ENCODE measurements around the gene THPO. TPM values are rescaled to one million over a fixed set of nuclear protein-coding genes. Genes with fewer than 3 reads are reported as not detected.

The THPO gene
- polyA plus RNA-seq, 1 donor (not counting 4 experiments of a cell fraction or from before 2014, with no cell fraction given): not detected

DNA sequence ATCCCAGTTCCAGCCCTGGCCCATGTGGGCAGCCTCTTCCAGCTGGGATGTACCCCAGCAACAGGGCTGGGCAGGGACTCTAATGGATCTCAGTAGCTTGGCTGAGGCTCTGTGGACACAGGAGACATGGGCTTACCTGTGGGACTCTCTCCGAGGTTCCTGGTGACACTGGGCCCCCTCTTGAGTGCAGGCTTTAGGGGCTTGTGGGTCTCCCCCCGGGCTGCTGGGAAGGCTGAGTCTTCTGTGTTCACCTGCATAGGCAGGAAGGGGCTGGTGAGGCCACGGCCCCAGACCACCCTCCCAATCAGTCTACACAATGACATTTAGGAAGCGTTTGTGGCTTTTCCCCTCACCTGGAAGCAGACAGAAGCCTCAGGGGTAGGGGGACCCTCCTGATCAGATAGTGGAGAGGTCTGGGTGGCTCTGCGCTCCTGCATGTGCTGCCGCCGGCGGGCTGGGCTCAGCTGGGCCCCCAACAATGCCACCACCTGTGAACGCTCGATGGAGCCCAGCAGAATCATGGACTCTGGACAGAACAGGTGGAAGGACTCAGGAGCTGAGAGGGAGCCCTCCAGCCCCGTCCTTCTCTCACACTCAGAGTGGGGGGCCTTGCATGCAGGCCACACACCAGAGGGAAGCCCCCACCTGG, 25.0 kb downstream of the THPO start:
- no peaks in the 10 kb centered on the region for H3K79me2 ChIP-seq (ENCODE audit: control insufficient read depth, insufficient read depth, low read length)
- H3K9me3 ChIP-seq (ENCODE audit: control insufficient read depth, low read depth, low read length): no peaks in the 10 kb centered on the region
- no peaks in the 10 kb centered on the region for H3K27me3 ChIP-seq (ENCODE audit: control insufficient read depth, extremely low read depth, insufficient read depth, low read length)
- FAIRE-seq: no peak
- no peak for DNase-seq (ENCODE audit: low read depth, low spot score)
- H3K27ac ChIP-seq (ENCODE audit: control insufficient read depth, insufficient read depth, low read length): no peak overlapping the region
- no peak for TF ChIP-seq EZH2 (IDR thresholded peaks at IDR 0.05; ENCODE audit: low read length)
- TF ChIP-seq, protein P1, sequence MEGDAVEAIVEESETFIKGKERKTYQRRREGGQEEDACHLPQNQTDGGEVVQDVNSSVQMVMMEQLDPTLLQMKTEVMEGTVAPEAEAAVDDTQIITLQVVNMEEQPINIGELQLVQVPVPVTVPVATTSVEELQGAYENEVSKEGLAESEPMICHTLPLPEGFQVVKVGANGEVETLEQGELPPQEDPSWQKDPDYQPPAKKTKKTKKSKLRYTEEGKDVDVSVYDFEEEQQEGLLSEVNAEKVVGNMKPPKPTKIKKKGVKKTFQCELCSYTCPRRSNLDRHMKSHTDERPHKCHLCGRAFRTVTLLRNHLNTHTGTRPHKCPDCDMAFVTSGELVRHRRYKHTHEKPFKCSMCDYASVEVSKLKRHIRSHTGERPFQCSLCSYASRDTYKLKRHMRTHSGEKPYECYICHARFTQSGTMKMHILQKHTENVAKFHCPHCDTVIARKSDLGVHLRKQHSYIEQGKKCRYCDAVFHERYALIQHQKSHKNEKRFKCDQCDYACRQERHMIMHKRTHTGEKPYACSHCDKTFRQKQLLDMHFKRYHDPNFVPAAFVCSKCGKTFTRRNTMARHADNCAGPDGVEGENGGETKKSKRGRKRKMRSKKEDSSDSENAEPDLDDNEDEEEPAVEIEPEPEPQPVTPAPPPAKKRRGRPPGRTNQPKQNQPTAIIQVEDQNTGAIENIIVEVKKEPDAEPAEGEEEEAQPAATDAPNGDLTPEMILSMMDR (optimal IDR thresholded peaks at IDR 0.05 in 1 of 3, IDR thresholded peaks at IDR 0.05 in 1 of 3, conservative IDR thresholded peaks at IDR 0.05 in 1 of 3; ENCODE audit: extremely low read depth in 1 of 3, insufficient read depth in 2 of 3, low read length in 3 of 3): no peak
- H3K36me3 ChIP-seq (ENCODE audit: control insufficient read depth in 2 of 2, extremely low read depth in 1 of 2, insufficient read depth in 2 of 2, low read length in 2 of 2): peaks cover 4 to 16% of the 10 kb centered on the region in 2 experiments
- H3K9ac ChIP-seq (ENCODE audit: control insufficient read depth, extremely low read depth, insufficient read depth, low read length): no peak overlapping the region
- no peaks in the 10 kb centered on the region for H4K20me1 ChIP-seq (ENCODE audit: control insufficient read depth, extremely low read depth, insufficient read depth, low read length)
- H3K4me1 ChIP-seq (ENCODE audit: control insufficient read depth, extremely low read depth, insufficient read depth, low read length): no peaks in the 10 kb centered on the region
- H3K4me2 ChIP-seq (ENCODE audit: control insufficient read depth, extremely low read depth, insufficient read depth, low read depth, low read length): no peak overlapping the region
- no peak overlapping the region for H2AFZ ChIP-seq (ENCODE audit: control insufficient read depth, low read length)
- H3K9me1 ChIP-seq (ENCODE audit: control insufficient read depth, extremely low read depth, insufficient read depth, low read length): no peaks in the 10 kb centered on the region
- no peak overlapping the region for H3K4me3 ChIP-seq (ENCODE audit: control insufficient read depth in 2 of 3, extremely low read depth in 1 of 3, insufficient read depth in 2 of 3, low read depth in 1 of 3, low read length in 3 of 3)
- dilution Hi-C loops (cut with MboI; ENCODE audit: extremely low pct_ligation_motif_present, low sequenced_read_pairs): no loop called here

DNA sequence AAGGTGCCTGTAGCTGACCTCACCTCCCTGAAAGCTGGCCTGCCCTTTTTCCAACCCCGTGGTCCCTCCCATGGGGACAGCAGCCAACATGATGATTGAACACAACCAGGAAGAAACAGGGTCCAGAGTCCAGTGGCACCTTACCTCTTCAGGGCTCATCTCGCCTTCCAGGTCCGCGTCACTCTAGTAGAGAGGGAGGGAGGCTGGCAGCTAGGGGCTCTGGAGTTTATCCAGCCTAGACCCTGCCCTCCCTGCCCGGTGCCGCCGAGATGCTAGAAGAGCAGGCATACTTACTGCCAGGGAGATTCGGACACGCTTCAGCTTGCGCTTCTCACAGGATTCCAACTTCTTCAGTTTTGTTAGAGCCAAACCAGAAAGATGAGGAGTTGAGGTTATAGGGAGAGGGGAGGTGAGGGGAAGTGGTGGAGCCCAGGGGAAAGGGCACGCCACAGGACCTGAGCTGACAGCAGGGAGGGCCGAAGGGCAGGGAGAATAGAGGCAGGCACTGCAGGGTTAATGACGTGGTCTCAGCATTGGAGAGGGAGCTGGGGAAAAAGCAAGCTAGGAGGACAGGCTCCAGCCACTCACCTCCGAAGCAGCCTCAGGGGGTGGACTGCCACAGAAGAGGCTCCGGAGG, 25.7 kb downstream of the THPO start:
- Histone ChIP-seq H3K79me2 (ENCODE audit: control insufficient read depth, insufficient read depth, low read length) (no peaks in the 10 kb centered on the region), H3K9me1 (ENCODE audit: control insufficient read depth, extremely low read depth, insufficient read depth, low read length) (no peaks in the 10 kb centered on the region), H3K9me3 (ENCODE audit: control insufficient read depth, low read depth, low read length) (no peaks in the 10 kb centered on the region), H3K4me1 (ENCODE audit: control insufficient read depth, extremely low read depth, insufficient read depth, low read length) (no peaks in the 10 kb centered on the region), H3K4me3 (ENCODE audit: control insufficient read depth in 2 of 3, extremely low read depth in 1 of 3, insufficient read depth in 2 of 3, low read depth in 1 of 3, low read length in 3 of 3) (no peak overlapping the region), H2AFZ (ENCODE audit: control insufficient read depth, low read length) (no peak overlapping the region), H4K20me1 (ENCODE audit: control insufficient read depth, extremely low read depth, insufficient read depth, low read length) (no peaks in the 10 kb centered on the region), H3K9ac (ENCODE audit: control insufficient read depth, extremely low read depth, insufficient read depth, low read length) (no peak overlapping the region), H3K4me2 (ENCODE audit: control insufficient read depth, extremely low read depth, insufficient read depth, low read depth, low read length) (no peak overlapping the region), H3K36me3 (ENCODE audit: control insufficient read depth in 2 of 2, extremely low read depth in 1 of 2, insufficient read depth in 2 of 2, low read length in 2 of 2) (peaks cover 6 to 16% of the 10 kb centered on the region in 2 experiments), H3K27me3 (ENCODE audit: control insufficient read depth, extremely low read depth, insufficient read depth, low read length) (no peaks in the 10 kb centered on the region), H3K27ac (ENCODE audit: control insufficient read depth, insufficient read depth, low read length) (no peak overlapping the region)
- TF ChIP-seq EZH2 (IDR thresholded peaks at IDR 0.05; ENCODE audit: low read length): no peak
- TF ChIP-seq, protein P1 (optimal IDR thresholded peaks at IDR 0.05 in 1 of 3, IDR thresholded peaks at IDR 0.05 in 1 of 3, conservative IDR thresholded peaks at IDR 0.05 in 1 of 3; ENCODE audit: extremely low read depth in 1 of 3, insufficient read depth in 2 of 3, low read length in 3 of 3): no peak
- dilution Hi-C loops (cut with MboI; ENCODE audit: extremely low pct_ligation_motif_present, low sequenced_read_pairs): no loop called here
- DNase-seq (ENCODE audit: low read depth, low spot score) (no peak), FAIRE-seq (no peak)
